GM12891 (cell line): ENCODE measurements around the gene GMCL1.

ENCODE experiments used
- POLR2A ChIP-seq: IDR thresholded peaks from 2 replicates; pipeline ENCODE4 v1.6.1; 2011; ENCODE audit warnings: low read depth, low read length, control low read depth
- POLR2AphosphoS5 ChIP-seq: IDR thresholded peaks from 2 replicates; pipeline ENCODE4 v1.6.1; 2011; ENCODE audit warnings: low read depth, low read length, control low read depth
- SPI1 ChIP-seq: IDR thresholded peaks from 2 replicates; pipeline ENCODE4 v1.6.1; 2011; ENCODE audit warnings: low read depth, low read length, control low read depth
- TAF1 ChIP-seq: IDR thresholded peaks from 2 replicates; pipeline ENCODE4 v1.6.1; 2011; ENCODE audit warnings: low read depth, low read length, control low read depth

DNA sequence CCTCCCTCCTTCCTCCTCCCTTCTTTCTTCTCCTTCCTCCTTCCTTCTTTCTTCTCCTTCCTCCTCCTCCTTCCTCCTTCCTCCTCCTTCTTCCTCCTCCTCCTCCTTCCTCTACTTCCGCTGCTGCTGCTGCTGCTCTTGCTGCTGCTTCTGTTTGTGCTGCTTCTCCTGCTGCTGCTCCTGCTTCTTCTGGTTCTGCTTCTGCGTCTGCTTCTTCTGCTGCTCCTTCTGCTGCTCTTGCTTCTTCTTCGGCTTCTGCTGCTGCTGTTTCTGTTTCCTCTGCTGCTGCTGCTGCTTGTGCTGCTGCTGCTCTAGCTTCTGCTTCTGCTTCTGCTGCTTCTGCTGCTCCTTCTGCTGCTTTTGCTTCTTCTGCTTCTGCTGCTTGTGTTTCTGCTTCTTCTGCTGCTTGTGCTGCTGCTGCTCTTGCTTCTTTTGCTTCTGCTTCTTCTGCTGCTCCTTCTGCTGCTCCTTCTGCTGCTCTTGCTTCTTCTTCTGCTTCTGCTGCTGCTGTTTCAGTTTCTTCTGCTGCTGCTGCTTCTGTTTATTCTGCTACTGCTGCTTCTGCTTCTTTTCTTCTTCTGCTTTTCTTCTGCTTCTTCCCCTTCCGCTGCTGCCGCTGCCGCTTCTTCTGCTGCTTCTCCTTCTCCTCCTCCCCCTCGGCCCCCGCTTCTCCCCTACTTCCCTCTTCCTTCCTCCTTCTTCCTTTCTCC lies 72.9 kb downstream of the GMCL1 start:
- no peak for TF ChIP-seq POLR2AphosphoS5
- no peak for TF ChIP-seq POLR2A
- TF ChIP-seq SPI1, result peak; percentile 26; the same call in 1 of the 2 replicates
- TF ChIP-seq TAF1, result no peak
